Type B pancreatic cell (in vitro differentiated cells): ENCODE results near the gene TIAM1. TPM values are rescaled to one million over a fixed set of nuclear protein-coding genes. Genes with fewer than 3 reads are reported as not detected.
A peak's percentile ranks its signal among the peaks of the same experiment; 100 is the strongest.

ENCODE experiments used
- DNase-seq: peaks from one replicate; pipeline ENCODE4 v3.0.0; 2021; ENCODE audit warnings: mixed read lengths; ENCODE audit not compliant: unreplicated experiment; ENCODE audit errors: extremely low spot score
- H3K27ac Mint-ChIP-seq: 2 replicates; pipeline ENCODE4 v1.8.0; 2021; ENCODE audit warnings: mild to moderate bottlenecking, mixed read lengths
- H3K27me3 Mint-ChIP-seq: 2 replicates; pipeline ENCODE4 v1.8.0; 2021; ENCODE audit warnings: mixed read lengths
- H3K36me3 Mint-ChIP-seq: 2 replicates; pipeline ENCODE4 v1.8.0; 2021; ENCODE audit warnings: mixed read lengths
- H3K4me1 Mint-ChIP-seq: one replicate; pipeline ENCODE4 v1.8.0; 2021; ENCODE audit warnings: mixed read lengths; ENCODE audit not compliant: unreplicated experiment
- H3K4me3 Mint-ChIP-seq: 2 replicates; pipeline ENCODE4 v1.8.0; 2021; ENCODE audit warnings: mild to moderate bottlenecking, mixed read lengths
- H3K9me3 Mint-ChIP-seq: 2 replicates; pipeline ENCODE4 v1.8.0; 2021; ENCODE audit warnings: mixed read lengths
- CTCF ChIP-seq: fragments of 200-600 bp; sonication (generic); conservative IDR thresholded peaks from 2 replicates; pipeline ENCODE4 v1.5.0; 2021; ENCODE audit warnings: antibody characterized with exemption, mild to moderate bottlenecking
- long read RNA-seq: library from polyadenylated mRNA; unstranded; transcript quantifications from one replicate; pipeline ENCODE4 v2.0.0, GENCODE V29; 2020
- total RNA-seq: library from RNA; stranded (reverse); gene quantifications from 2 replicates; pipeline ENCODE4 v1.2.1, GENCODE V29; 2021; ENCODE audit warnings: low replicate concordance

The TIAM1 gene, protein sequence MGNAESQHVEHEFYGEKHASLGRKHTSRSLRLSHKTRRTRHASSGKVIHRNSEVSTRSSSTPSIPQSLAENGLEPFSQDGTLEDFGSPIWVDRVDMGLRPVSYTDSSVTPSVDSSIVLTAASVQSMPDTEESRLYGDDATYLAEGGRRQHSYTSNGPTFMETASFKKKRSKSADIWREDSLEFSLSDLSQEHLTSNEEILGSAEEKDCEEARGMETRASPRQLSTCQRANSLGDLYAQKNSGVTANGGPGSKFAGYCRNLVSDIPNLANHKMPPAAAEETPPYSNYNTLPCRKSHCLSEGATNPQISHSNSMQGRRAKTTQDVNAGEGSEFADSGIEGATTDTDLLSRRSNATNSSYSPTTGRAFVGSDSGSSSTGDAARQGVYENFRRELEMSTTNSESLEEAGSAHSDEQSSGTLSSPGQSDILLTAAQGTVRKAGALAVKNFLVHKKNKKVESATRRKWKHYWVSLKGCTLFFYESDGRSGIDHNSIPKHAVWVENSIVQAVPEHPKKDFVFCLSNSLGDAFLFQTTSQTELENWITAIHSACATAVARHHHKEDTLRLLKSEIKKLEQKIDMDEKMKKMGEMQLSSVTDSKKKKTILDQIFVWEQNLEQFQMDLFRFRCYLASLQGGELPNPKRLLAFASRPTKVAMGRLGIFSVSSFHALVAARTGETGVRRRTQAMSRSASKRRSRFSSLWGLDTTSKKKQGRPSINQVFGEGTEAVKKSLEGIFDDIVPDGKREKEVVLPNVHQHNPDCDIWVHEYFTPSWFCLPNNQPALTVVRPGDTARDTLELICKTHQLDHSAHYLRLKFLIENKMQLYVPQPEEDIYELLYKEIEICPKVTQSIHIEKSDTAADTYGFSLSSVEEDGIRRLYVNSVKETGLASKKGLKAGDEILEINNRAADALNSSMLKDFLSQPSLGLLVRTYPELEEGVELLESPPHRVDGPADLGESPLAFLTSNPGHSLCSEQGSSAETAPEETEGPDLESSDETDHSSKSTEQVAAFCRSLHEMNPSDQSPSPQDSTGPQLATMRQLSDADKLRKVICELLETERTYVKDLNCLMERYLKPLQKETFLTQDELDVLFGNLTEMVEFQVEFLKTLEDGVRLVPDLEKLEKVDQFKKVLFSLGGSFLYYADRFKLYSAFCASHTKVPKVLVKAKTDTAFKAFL (N-terminal part only)
- 49.3 and 67.6 TPM in 2 replicates for total RNA-seq
- long read RNA-seq, partial matches to known transcripts: 71 of 91 reads
- long read RNA-seq, other reads (novel, unspliced or antisense): 18 of 91 reads

- no peak for DNase-seq
- no peaks in the 10 kb centered on the region for H3K9me3 Mint-ChIP-seq
- peak within 1 kb of the TSS; percentile 94 for H3K27ac Mint-ChIP-seq
- H3K4me3 Mint-ChIP-seq: peak within 1 kb of the TSS; percentile 96
- H3K4me1 Mint-ChIP-seq: peaks cover 31% of the 10 kb centered on the region
- H3K36me3 Mint-ChIP-seq: peaks cover 4% of the 10 kb centered on the region
- peaks cover 30% of the 10 kb centered on the region for H3K27me3 Mint-ChIP-seq
- no peak for TF ChIP-seq CTCF
Measured at GRCh38 chr21:31343680-31344480, at the start of gene TIAM1. Gene TIAM1 (minus strand): TSS chr21:31344261. CDS start chr21:31266972, 77,289 bp downstream.

DNA sequence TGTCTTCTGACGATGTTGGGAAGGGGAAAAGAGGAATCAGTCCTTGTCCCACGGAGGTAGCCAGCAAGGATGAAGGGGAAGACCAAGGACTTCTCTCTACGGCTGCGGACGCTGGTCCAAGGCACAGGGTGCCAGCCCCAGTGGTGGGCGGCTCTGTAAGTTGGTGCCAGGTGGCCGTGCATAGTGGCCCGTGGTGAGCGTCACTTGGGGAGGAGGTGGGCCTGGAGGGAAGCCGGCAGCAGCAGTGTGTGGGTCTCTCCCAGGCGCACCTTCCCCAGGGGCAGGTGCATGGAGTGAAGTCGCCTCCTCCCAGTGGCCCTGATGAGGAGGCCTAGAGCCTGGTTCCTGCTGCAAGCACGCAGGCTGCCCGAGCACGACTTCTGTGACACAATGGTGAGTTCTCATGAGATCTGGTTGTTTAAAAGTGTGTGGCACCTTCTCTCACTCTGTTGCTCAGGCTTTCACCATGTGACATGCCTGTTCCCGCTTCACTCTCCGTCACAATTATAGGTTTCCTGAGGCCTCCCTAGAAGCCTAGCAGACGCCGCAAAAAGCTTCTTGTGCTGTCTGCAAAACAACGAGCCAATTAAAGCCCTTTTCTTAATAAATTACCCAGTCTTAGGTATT, 43.6 kb upstream of the TIAM1 start:
- Mint-ChIP-seq H3K4me3 (no peak overlapping the region), H3K4me1 (peaks cover 5% of the 10 kb centered on the region), H3K27me3 (no peaks in the 10 kb centered on the region), H3K36me3 (no peaks in the 10 kb centered on the region), H3K9me3 (no peaks in the 10 kb centered on the region), H3K27ac (no peak overlapping the region)
- DNase-seq: no peak
- no peak for TF ChIP-seq CTCF

- no peak for DNase-seq
- H3K4me1 Mint-ChIP-seq: peaks cover 5% of the 10 kb centered on the region
- H3K27me3 Mint-ChIP-seq: no peaks in the 10 kb centered on the region
- H3K9me3 Mint-ChIP-seq: no peaks in the 10 kb centered on the region
- TF ChIP-seq CTCF: no peak
- no peaks in the 10 kb centered on the region for H3K36me3 Mint-ChIP-seq
- no peak overlapping the region for H3K27ac Mint-ChIP-seq
- no peak overlapping the region for H3K4me3 Mint-ChIP-seq
Measured at GRCh38 chr21:31386006-31386405, 41.9 kb upstream of the TIAM1 start.

GRCh38 chr21:31383770-31384169, 39.7 kb upstream of the TIAM1 start:
- no peak overlapping the region for H3K27ac Mint-ChIP-seq
- H3K27me3 Mint-ChIP-seq: no peaks in the 10 kb centered on the region
- H3K4me1 Mint-ChIP-seq: no peaks in the 10 kb centered on the region
- H3K36me3 Mint-ChIP-seq: no peaks in the 10 kb centered on the region
- no peak overlapping the region for H3K4me3 Mint-ChIP-seq
- H3K9me3 Mint-ChIP-seq: no peaks in the 10 kb centered on the region
- TF ChIP-seq CTCF: no peak
- no peak for DNase-seq
